Suprapubic skin (tissue), 4 donors: ENCODE results near the gene PRC1.

ENCODE experiments used
- POLR2A ChIP-seq, 2 donors: fragments of 450-650 bp; IDR thresholded peaks; one replicate each; pipeline ENCODE4 v1.6.1; 2017; ENCODE audit warnings: antibody characterized with exemption in 2 of 2, mild to moderate bottlenecking in 2 of 2, moderate library complexity in 2 of 2
- POLR2AphosphoS5 ChIP-seq, 3 donors: sonication (generic); formaldehyde crosslinking; IDR thresholded peaks; one replicate each; pipeline ENCODE4 v1.6.1; 2017; ENCODE audit warnings: antibody characterized with exemption in 3 of 3
- TF ChIP-seq, protein P1 (sequence below), 2 donors: fragments of 200-600 bp in 1 of 2; fragments of 450-650 bp in 1 of 2; sonication (generic) in 1 of 2; IDR thresholded peaks; one replicate each; pipeline ENCODE4 v1.5.1; 2016 to 2019; ENCODE audit warnings: antibody characterized with exemption in 2 of 2, mild to moderate bottlenecking in 1 of 2, moderate library complexity in 1 of 2

DNA sequence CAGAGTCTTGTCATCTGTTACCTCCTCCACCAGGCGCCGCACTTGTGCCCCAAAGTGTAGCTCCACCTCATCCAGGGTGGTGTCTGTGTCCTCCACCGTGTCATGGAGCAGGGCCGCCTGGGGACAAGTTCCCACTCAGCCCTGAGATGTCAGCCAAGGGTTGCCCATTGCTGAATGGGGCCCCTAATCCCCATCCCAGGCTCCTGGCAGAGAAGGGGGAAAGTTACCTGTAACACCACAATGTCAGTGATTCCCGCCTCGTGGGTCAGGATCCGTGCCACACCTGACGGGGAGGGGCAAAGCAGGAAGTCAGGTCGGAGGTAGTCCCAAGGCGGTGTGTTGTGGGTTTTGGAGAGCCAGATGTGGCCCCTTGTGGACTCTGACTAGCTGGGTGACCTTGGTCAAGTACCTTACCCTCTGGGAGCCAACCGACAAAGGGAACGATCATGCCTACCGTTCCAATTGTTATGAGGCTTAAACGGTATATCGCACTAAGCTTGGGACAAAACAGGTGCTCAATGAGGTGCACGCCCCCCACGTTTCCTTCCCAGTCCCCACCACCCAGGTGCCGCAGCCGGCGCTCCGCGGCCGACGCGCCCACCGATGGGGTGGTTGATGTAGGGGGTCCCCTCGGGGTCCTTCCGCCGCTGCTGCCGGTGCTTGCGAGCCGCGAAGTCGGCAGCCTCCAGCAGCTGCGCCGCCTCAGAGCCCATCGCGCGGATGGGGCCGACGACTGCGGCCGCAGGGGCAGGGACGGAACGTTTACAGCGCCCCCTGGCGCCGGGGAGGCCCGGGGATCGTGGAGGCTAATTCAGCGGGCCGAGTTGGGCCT, 62.3 kb downstream of the PRC1 start, which contains the start of gene HDDC3:
- TF ChIP-seq, protein P1, sequence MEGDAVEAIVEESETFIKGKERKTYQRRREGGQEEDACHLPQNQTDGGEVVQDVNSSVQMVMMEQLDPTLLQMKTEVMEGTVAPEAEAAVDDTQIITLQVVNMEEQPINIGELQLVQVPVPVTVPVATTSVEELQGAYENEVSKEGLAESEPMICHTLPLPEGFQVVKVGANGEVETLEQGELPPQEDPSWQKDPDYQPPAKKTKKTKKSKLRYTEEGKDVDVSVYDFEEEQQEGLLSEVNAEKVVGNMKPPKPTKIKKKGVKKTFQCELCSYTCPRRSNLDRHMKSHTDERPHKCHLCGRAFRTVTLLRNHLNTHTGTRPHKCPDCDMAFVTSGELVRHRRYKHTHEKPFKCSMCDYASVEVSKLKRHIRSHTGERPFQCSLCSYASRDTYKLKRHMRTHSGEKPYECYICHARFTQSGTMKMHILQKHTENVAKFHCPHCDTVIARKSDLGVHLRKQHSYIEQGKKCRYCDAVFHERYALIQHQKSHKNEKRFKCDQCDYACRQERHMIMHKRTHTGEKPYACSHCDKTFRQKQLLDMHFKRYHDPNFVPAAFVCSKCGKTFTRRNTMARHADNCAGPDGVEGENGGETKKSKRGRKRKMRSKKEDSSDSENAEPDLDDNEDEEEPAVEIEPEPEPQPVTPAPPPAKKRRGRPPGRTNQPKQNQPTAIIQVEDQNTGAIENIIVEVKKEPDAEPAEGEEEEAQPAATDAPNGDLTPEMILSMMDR (IDR thresholded peaks at IDR 0.05) = peak; percentile 80 to 96
- TF ChIP-seq POLR2A (IDR thresholded peaks at IDR 0.05) = peak in 1 of 2 donors; percentile 68
- TF ChIP-seq POLR2AphosphoS5 (IDR thresholded peaks at IDR 0.05) = peak in 2 of 3 donors; percentile 75 to 77
